ENCODE measurements around the gene PRSS36. TPM values are rescaled to one million over a fixed set of nuclear protein-coding genes. Genes with fewer than 3 reads are reported as not detected.
"Not testable (repeated sequence)": the region's sequence is repeated elsewhere in the genome, so short reads cannot be mapped to it uniquely, and the experiment has no call there.

PRSS36 gene
- total RNA-seq, 1 experiment from 2014 or later: 1.6 TPM

GRCh38 chr16:31177136-31177535, 27.3 kb upstream of the PRSS36 start:
- Mint-ChIP-seq H3K9me3 (ENCODE audit: unreplicated experiment) (no peaks in the 10 kb centered on the region), H3K27me3 (ENCODE audit: insufficient read depth, unreplicated experiment) (no peaks in the 10 kb centered on the region), H3K27ac (ENCODE audit: unreplicated experiment) (no peak overlapping the region), H3K4me3 (ENCODE audit: unreplicated experiment) (no peak overlapping the region), H3K4me1 (ENCODE audit: low read depth, unreplicated experiment) (no peaks in the 10 kb centered on the region), H3K36me3 (ENCODE audit: insufficient read depth, unreplicated experiment) (peaks cover 31% of the 10 kb centered on the region)
- intact Hi-C loops (cut with micrococcal nuclease; ENCODE audit: unreplicated experiment): no loop called here
- Histone ChIP-seq H3K4me1 (no peaks in the 10 kb centered on the region), H3K36me3 (ENCODE audit: control insufficient read depth, insufficient read depth, low read length) (no peaks in the 10 kb centered on the region), H3K27me3 (replicated peaks; ENCODE audit: control insufficient read depth, insufficient read depth, low read length) (no peaks in the 10 kb centered on the region), H3K9me3 (no peaks in the 10 kb centered on the region), H3K4me3 (ENCODE audit: low read depth, low read length) (no peak overlapping the region)
- no peak for DNase-seq
- ChIA-PET CTCF (no interaction called here), POLR2A (no interaction called here)
- no peak for TF ChIP-seq CTCF (IDR thresholded peaks at IDR 0.05; ENCODE audit: insufficient read depth in 1 of 2, low read depth in 1 of 2, low read length in 1 of 2, severe bottlenecking in 1 of 2, unreplicated experiment in 1 of 2)
- BruUV-seq (replicated peaks): no TSS peak

GRCh38 chr16:31170048-31170447, 20.2 kb upstream of the PRSS36 start:
- H3K27me3 ChIP-seq (replicated peaks; ENCODE audit: control insufficient read depth, insufficient read depth, low read length); POLR2A ChIA-PET; BruUV-seq (replicated peaks); H3K36me3 Mint-ChIP-seq (ENCODE audit: insufficient read depth, unreplicated experiment); H3K9me3 Mint-ChIP-seq (ENCODE audit: unreplicated experiment); H3K4me1 ChIP-seq; H3K4me3 ChIP-seq (ENCODE audit: low read depth, low read length); H3K36me3 ChIP-seq (ENCODE audit: control insufficient read depth, insufficient read depth, low read length); intact Hi-C loops (cut with micrococcal nuclease; ENCODE audit: unreplicated experiment); CTCF ChIA-PET; H3K4me3 Mint-ChIP-seq (ENCODE audit: unreplicated experiment); H3K9me3 ChIP-seq; DNase-seq; H3K27me3 Mint-ChIP-seq (ENCODE audit: insufficient read depth, unreplicated experiment): not testable (repeated sequence)
- H3K4me1 Mint-ChIP-seq (ENCODE audit: low read depth, unreplicated experiment): peaks cover 15% of the 10 kb centered on the region
- H3K27ac Mint-ChIP-seq (ENCODE audit: unreplicated experiment): peak overlapping the region; percentile 36

GRCh38 chr16:31168848-31169247, 19.0 kb upstream of the PRSS36 start:
- Mint-ChIP-seq H3K27me3 (ENCODE audit: insufficient read depth, unreplicated experiment) (no peaks in the 10 kb centered on the region), H3K36me3 (ENCODE audit: insufficient read depth, unreplicated experiment) (no peaks in the 10 kb centered on the region), H3K4me3 (ENCODE audit: unreplicated experiment) (no peak overlapping the region), H3K9me3 (ENCODE audit: unreplicated experiment) (no peaks in the 10 kb centered on the region), H3K27ac (ENCODE audit: unreplicated experiment) (no peak overlapping the region), H3K4me1 (ENCODE audit: low read depth, unreplicated experiment) (peaks cover 15% of the 10 kb centered on the region)
- BruUV-seq (replicated peaks): no TSS peak
- ChIA-PET CTCF (interaction anchor here (0.7 kb wide), 1 partner anchor 774 kb away, joined by 4 read pairs; the partner anchor contains the start of gene ZNF48), POLR2A (interaction anchor here (0.6 kb wide), 1 partner anchor 11 kb away, joined by 3 read pairs; the partner anchor contains the start of gene FUS)
- TF ChIP-seq CTCF (IDR thresholded peaks at IDR 0.05; ENCODE audit: insufficient read depth in 1 of 2, low read depth in 1 of 2, low read length in 1 of 2, severe bottlenecking in 1 of 2, unreplicated experiment in 1 of 2): no peak
- H3K27me3 ChIP-seq (replicated peaks; ENCODE audit: control insufficient read depth, insufficient read depth, low read length): no peaks in the 10 kb centered on the region
- H3K36me3 ChIP-seq (ENCODE audit: control insufficient read depth, insufficient read depth, low read length): no peaks in the 10 kb centered on the region
- intact Hi-C loops (cut with micrococcal nuclease; ENCODE audit: unreplicated experiment): no loop called here
- 0 out of 2 replicates have a peak, but pooled peaks cover 3% of the 10 kb centered on the region for H3K4me1 ChIP-seq
- peak; percentile 70 to 71 for DNase-seq
- no peak overlapping the region for H3K4me3 ChIP-seq (ENCODE audit: low read depth, low read length)
- H3K9me3 ChIP-seq: no peaks in the 10 kb centered on the region

GRCh38 chr16:31167315-31167714, 17.4 kb upstream of the PRSS36 start:
- H3K4me3 ChIP-seq (ENCODE audit: low read depth, low read length): no peak overlapping the region
- Mint-ChIP-seq H3K4me1 (ENCODE audit: low read depth, unreplicated experiment) (peaks cover 15% of the 10 kb centered on the region), H3K36me3 (ENCODE audit: insufficient read depth, unreplicated experiment) (no peaks in the 10 kb centered on the region), H3K27ac (ENCODE audit: unreplicated experiment) (no peak overlapping the region), H3K9me3 (ENCODE audit: unreplicated experiment) (no peaks in the 10 kb centered on the region), H3K4me3 (ENCODE audit: unreplicated experiment) (no peak overlapping the region), H3K27me3 (ENCODE audit: insufficient read depth, unreplicated experiment) (no peaks in the 10 kb centered on the region)
- no peaks in the 10 kb centered on the region for H3K9me3 ChIP-seq
- intact Hi-C loops (cut with micrococcal nuclease; ENCODE audit: unreplicated experiment): no loop called here
- no peak for TF ChIP-seq CTCF (IDR thresholded peaks at IDR 0.05; ENCODE audit: insufficient read depth in 1 of 2, low read depth in 1 of 2, low read length in 1 of 2, severe bottlenecking in 1 of 2, unreplicated experiment in 1 of 2)
- ChIA-PET POLR2A (no interaction called here), CTCF (no interaction called here)
- no peak for DNase-seq
- H3K27me3 ChIP-seq (replicated peaks; ENCODE audit: control insufficient read depth, insufficient read depth, low read length): no peaks in the 10 kb centered on the region
- no TSS peak for BruUV-seq (replicated peaks)
- no peaks in the 10 kb centered on the region for H3K36me3 ChIP-seq (ENCODE audit: control insufficient read depth, insufficient read depth, low read length)
- H3K4me1 ChIP-seq: 0 out of 2 replicates have a peak, but pooled peaks cover 3% of the 10 kb centered on the region

Measured in Caco-2 (cell line).